Activated CD4-positive, alpha-beta memory T cell treated with anti-CD3 and anti-CD28 coated beads, Interleukin-2, amount 10 ng/mL, durations not matched to agents 7 days and 5 days (primary cell): ENCODE data around the gene RPL4. TPM values are rescaled to one million over a fixed set of nuclear protein-coding genes. Genes with fewer than 3 reads are reported as not detected.
A peak's percentile ranks its signal among the peaks of the same experiment; 100 is the strongest.

Experiments
- CTCF ChIA-PET: fragments of 350-600 bp; sonication (Branson Sonifier 250); formaldehyde crosslinking; loops from one replicate; lab custom pipeline; 2021; ENCODE audit warnings: antibody characterized with exemption, inconsistent platforms; lab: Charles Lee
- POLR2A ChIA-PET: fragments of 350-600 bp; sonication (Branson Sonifier 250); formaldehyde crosslinking; loops from one replicate; lab custom pipeline; 2021; ENCODE audit warnings: antibody characterized with exemption; lab: Charles Lee
- DNase-seq: peaks from one replicate; pipeline ENCODE4 v3.0.0-alpha.2; 2020
- H3K27ac Mint-ChIP-seq: one replicate; pipeline ENCODE4 v1.8.0; 2021; ENCODE audit warnings: mild to moderate bottlenecking, mixed read lengths
- H3K27me3 Mint-ChIP-seq: one replicate; pipeline ENCODE4 v1.8.0; 2021; ENCODE audit warnings: mixed read lengths
- H3K36me3 Mint-ChIP-seq: one replicate; pipeline ENCODE4 v1.8.0; 2021; ENCODE audit warnings: low read depth, mixed read lengths
- H3K4me1 Mint-ChIP-seq: one replicate; pipeline ENCODE4 v1.8.0; 2021; ENCODE audit warnings: mixed read lengths
- H3K4me3 Mint-ChIP-seq: one replicate; pipeline ENCODE4 v1.8.0; 2021; ENCODE audit warnings: mild to moderate bottlenecking, mixed read lengths
- H3K9me3 Mint-ChIP-seq: one replicate; pipeline ENCODE4 v1.8.0; 2021; ENCODE audit warnings: mixed read lengths
- total RNA-seq, 2 experiments: library from RNA; stranded (reverse); gene quantifications; one replicate each; pipeline ENCODE4 v1.2.3, GENCODE V29; 2021

Gene RPL4
- 1,000 to 10,000 TPM; 2,309 to 2,338 TPM for total RNA-seq

DNA sequence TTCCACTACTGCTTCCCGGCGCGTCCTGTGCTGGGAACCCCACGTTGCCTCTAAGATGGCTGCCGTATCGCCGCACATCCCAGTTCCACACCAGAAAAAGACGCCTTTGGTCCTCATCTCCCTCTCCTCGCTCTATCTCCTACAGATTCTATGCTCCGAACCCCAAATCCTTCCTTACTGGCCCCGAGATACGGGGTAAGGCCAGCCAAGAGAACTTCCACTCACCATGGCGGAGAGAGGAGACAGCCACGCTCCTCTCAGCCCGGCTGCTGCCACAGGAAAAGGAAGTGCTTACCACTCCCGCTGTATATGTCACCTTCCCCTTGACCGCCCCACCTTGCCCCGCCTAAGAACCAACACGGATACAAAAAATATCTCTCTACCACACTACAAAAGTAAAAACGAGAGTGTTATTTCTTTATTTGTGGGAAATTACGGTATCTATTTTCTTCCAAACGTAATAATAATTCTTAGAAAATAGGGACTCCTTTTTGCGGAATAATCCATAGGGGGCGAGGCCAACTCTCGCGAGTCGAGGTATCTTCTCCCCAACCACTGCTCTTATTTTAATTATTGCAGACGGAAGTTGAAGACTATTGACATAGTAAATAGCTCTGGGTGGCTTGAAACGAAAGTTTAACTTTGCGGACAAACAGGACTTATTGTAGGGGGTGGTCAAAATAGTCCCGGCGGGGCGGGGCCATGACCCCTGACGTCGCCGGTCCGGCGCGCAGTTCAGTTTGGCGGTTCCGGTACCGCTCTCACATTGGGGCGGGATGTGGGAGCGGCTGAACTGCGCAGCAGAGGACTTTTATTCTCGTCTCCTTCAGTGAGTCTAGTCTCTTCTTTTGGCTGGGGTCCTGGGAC lies at the start of gene RPL4, which contains the start of gene ZWILCH:
RPL4 (minus strand) TSS at position 293 of the 867 bp plus-strand sequence; CDS start at position 228, 65 bp downstream.
ZWILCH (plus strand) TSS at position 764 of the 867 bp plus-strand sequence; CDS start at position 777, 13 bp downstream.
- Mint-ChIP-seq H3K36me3 (peaks cover 53% of the 10 kb centered on the region), H3K4me3 (peak within 1 kb of the TSS; percentile 92), H3K27me3 (no peaks in the 10 kb centered on the region), H3K9me3 (no peaks in the 10 kb centered on the region), H3K27ac (peak within 1 kb of the TSS; percentile 96), H3K4me1 (peaks cover 66% of the 10 kb centered on the region)
- ChIA-PET POLR2A (interaction anchor here (0.5 to 3.9 kb wide), 35 partner anchors 8 to 1611 kb away, joined by 3 to 64 read pairs (median 4); partner anchors contain the start of genes DIS3L, MAP2K1, RNU5B-1 and SNAPC5), CTCF (interaction anchor here (1.1 to 2.9 kb wide), 5 partner anchors 6 to 210 kb away, joined by 3 to 12 read pairs (median 4); partner anchors contain the start of genes MAP2K1 and SNAPC5)
- peak; percentile 84 for DNase-seq

GRCh38 chr15:66545255-66545654 lies 40.6 kb upstream of the RPL4 start:
- Mint-ChIP-seq H3K36me3 (peaks cover 28% of the 10 kb centered on the region), H3K9me3 (no peaks in the 10 kb centered on the region), H3K27ac (no peak overlapping the region), H3K4me1 (no peaks in the 10 kb centered on the region), H3K4me3 (no peak overlapping the region), H3K27me3 (no peaks in the 10 kb centered on the region)
- ChIA-PET POLR2A (no interaction called here), CTCF (no interaction called here)
- no peak for DNase-seq

- ChIA-PET POLR2A (interaction anchor here (0.7 kb wide), 1 partner anchor 18 kb away, joined by 3 read pairs; no protein-coding TSS in a partner anchor), CTCF (interaction anchor here (1.2 kb wide), 1 partner anchor 19 kb away, joined by 3 read pairs; no protein-coding TSS in a partner anchor)
- H3K27ac Mint-ChIP-seq, result no peak overlapping the region
- peaks cover 38% of the 10 kb centered on the region for H3K36me3 Mint-ChIP-seq
- no peak for DNase-seq
- no peaks in the 10 kb centered on the region for H3K27me3 Mint-ChIP-seq
- H3K4me1 Mint-ChIP-seq, result no peaks in the 10 kb centered on the region
- no peaks in the 10 kb centered on the region for H3K9me3 Mint-ChIP-seq
- H3K4me3 Mint-ChIP-seq, result no peak overlapping the region
Observed at GRCh38 chr15:66542896-66543295, 38.2 kb upstream of the RPL4 start.

DNA sequence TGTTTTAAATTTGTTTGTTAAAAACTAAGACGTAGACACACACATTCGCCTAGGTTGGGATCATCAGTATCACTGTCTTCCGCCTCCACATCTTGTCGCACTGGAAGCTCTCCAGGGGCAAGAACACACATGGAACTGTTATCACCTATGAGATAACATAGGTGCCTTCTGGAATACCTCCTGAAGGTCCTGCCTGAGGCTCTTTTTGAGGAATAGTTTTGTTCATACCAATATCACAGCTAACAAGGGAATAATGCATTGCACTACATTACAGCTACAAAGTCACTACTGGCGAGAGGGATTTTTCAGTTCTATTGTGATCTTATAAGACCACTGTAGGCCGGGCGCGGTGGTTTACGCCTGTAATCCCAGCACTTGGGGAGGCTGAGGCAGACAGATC lies 30.4 kb upstream of the RPL4 start:
- H3K36me3 Mint-ChIP-seq, result peaks cover 41% of the 10 kb centered on the region
- POLR2A ChIA-PET, result no interaction called here

DNA sequence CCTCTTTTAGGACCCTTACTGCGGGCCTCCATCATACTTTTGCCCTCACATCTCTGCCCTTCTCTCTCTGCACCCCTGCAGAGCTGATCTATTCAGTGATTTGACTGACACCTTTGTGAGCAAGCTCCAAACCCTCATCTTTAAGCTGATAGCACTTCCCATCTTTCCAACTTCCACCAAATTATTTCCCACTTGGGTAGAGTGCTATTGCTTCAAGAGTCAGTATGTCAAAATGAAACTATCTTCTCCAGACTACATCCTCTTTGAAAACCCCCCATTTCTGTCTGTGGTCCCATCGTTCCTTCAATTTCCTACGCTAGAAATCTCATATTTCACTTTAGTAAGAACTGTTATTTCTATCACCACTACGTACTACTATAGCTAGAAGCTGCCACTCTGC lies 20.2 kb upstream of the RPL4 start:
- POLR2A ChIA-PET, result no interaction called here
- no peak overlapping the region for H3K27ac Mint-ChIP-seq
- H3K36me3 Mint-ChIP-seq, result peaks cover 46% of the 10 kb centered on the region
- peaks cover 9% of the 10 kb centered on the region for H3K4me1 Mint-ChIP-seq
- no peaks in the 10 kb centered on the region for H3K27me3 Mint-ChIP-seq
- H3K9me3 Mint-ChIP-seq, result no peaks in the 10 kb centered on the region
- CTCF ChIA-PET, result interaction anchor here (1.0 kb wide), 1 partner anchor 18 kb away, joined by 3 read pairs; no protein-coding TSS in a partner anchor
- no peak for DNase-seq
- H3K4me3 Mint-ChIP-seq, result no peak overlapping the region

More for the DNA sequence above, 30.4 kb upstream of the RPL4 start:
- no peaks in the 10 kb centered on the region for H3K9me3 Mint-ChIP-seq
- H3K4me3 Mint-ChIP-seq, result no peak overlapping the region
- CTCF ChIA-PET, result interaction anchor here (1.0 kb wide), 1 partner anchor 22 kb away, joined by 3 read pairs; no protein-coding TSS in a partner anchor
- no peak overlapping the region for H3K27ac Mint-ChIP-seq
- no peak for DNase-seq
- no peaks in the 10 kb centered on the region for H3K27me3 Mint-ChIP-seq
- no peaks in the 10 kb centered on the region for H3K4me1 Mint-ChIP-seq

DNA sequence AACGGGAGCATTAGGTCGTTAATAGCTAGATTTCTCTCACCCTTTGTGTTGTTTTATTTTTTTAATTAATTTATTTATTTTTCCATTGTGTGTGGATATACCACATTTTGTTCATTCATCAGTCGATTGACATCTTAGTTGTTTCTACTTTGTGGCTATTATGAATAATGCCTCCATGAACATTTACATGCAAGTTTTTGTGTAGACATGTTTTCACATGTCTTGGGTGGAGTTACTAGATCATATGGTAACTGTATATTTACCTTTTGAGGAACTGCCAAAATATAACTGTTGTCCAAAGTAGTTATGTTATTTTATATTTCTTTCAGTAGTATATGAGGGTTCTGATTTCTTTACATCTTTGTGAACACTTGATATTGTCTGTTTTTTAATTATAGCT lies 19.3 kb upstream of the RPL4 start:
- Mint-ChIP-seq H3K4me1 (peaks cover 9% of the 10 kb centered on the region), H3K27me3 (no peaks in the 10 kb centered on the region), H3K27ac (no peak overlapping the region), H3K36me3 (peaks cover 41% of the 10 kb centered on the region), H3K9me3 (no peaks in the 10 kb centered on the region), H3K4me3 (no peak overlapping the region)
- no peak for DNase-seq
- ChIA-PET POLR2A (interaction anchor here (0.6 kb wide), 1 partner anchor 1011 kb away, joined by 3 read pairs; no protein-coding TSS in a partner anchor), CTCF (interaction anchor here (1.0 kb wide), 1 partner anchor 19 kb away, joined by 3 read pairs; no protein-coding TSS in a partner anchor)

DNA sequence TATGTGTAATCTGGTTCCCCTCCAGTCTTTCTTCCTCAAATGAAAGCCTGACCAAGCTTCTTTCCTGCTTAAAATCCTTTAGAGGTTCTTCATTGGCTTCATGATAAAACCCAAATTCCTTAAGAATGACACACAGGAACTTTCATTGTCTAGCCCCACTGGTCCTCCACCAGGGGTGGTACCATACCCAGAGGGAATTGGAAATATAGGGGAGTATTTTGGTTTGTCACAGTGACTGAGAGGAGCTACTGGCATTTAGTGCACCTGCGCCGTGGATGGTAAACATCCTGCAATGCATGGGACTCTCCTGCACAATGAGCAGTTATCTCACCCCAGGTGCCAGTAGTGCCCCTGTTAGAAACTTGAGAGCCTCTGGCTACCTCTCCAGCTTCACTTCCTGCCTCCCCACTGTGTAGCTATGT lies 11.3 kb upstream of the RPL4 start:
- peaks cover 32% of the 10 kb centered on the region for H3K36me3 Mint-ChIP-seq
- no peak overlapping the region for H3K27ac Mint-ChIP-seq
- DNase-seq, result no peak
- POLR2A ChIA-PET, result no interaction called here
- no peaks in the 10 kb centered on the region for H3K9me3 Mint-ChIP-seq
- no peaks in the 10 kb centered on the region for H3K27me3 Mint-ChIP-seq
- no peaks in the 10 kb centered on the region for H3K4me1 Mint-ChIP-seq
- no peak overlapping the region for H3K4me3 Mint-ChIP-seq
- CTCF ChIA-PET, result no interaction called here

DNA sequence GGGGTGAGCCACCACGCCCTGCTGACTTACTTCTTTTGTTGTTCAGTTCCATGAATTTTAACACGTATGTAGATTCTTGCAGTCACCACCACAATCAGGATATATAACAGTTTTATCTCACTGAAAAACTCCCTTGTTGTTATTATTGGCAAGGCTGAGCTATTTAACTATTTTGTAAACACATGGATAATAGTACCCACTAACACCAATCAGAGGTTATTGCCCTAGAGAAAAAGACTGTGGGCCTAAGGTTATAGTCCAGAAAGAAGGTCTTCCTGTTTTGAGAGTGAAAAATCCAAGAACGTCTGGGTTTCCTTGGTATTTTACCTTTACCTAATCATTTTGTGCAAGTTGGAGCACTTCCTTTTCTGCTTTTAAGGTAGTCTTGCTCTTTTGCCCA lies 9.9 kb upstream of the RPL4 start:
- H3K36me3 Mint-ChIP-seq, result peaks cover 36% of the 10 kb centered on the region
- no peaks in the 10 kb centered on the region for H3K4me1 Mint-ChIP-seq
- ChIA-PET CTCF (no interaction called here), POLR2A (no interaction called here)
- H3K27ac Mint-ChIP-seq, result no peak overlapping the region
- H3K9me3 Mint-ChIP-seq, result no peaks in the 10 kb centered on the region
- H3K4me3 Mint-ChIP-seq, result no peak overlapping the region
- H3K27me3 Mint-ChIP-seq, result no peaks in the 10 kb centered on the region
- no peak for DNase-seq

GRCh38 chr15:66508293-66508883 lies 3.7 kb upstream of the RPL4 start:
- Mint-ChIP-seq H3K4me3 (no peak overlapping the region), H3K27me3 (no peaks in the 10 kb centered on the region), H3K27ac (peak overlapping the region; percentile 36), H3K9me3 (no peaks in the 10 kb centered on the region), H3K4me1 (peaks cover 33% of the 10 kb centered on the region), H3K36me3 (peaks cover 21% of the 10 kb centered on the region)
- POLR2A ChIA-PET, result interaction anchor here (1.2 to 1.3 kb wide), 2 partner anchors 120 to 217 kb away, joined by 3 read pairs; no protein-coding TSS in a partner anchor
- CTCF ChIA-PET, result interaction anchor here (0.7 to 1.8 kb wide), 2 partner anchors 9 to 722 kb away, joined by 3 to 5 read pairs; no protein-coding TSS in a partner anchor
- DNase-seq, result no peak

GRCh38 chr15:66505818-66506217 lies 1.2 kb upstream of the RPL4 start:
- CTCF ChIA-PET, result interaction anchor here (1.2 to 2.9 kb wide), 3 partner anchors 8 to 211 kb away, joined by 3 to 12 read pairs (median 4); partner anchors contain the start of genes MAP2K1 and SNAPC5
- Mint-ChIP-seq H3K36me3 (peaks cover 46% of the 10 kb centered on the region), H3K4me1 (peaks cover 56% of the 10 kb centered on the region)

GRCh38 chr15:66505430-66505811 lies 766 bp upstream of the RPL4 start:
- DNase-seq, result no peak
- Mint-ChIP-seq H3K4me1 (peaks cover 60% of the 10 kb centered on the region), H3K9me3 (no peaks in the 10 kb centered on the region)

More at GRCh38 chr15:66505818-66506217, 1.2 kb upstream of the RPL4 start:
- DNase-seq, result no peak
- H3K27ac Mint-ChIP-seq, result peak overlapping the region; percentile 96
- no peaks in the 10 kb centered on the region for H3K9me3 Mint-ChIP-seq
- POLR2A ChIA-PET, result interaction anchor here (0.9 to 3.9 kb wide), 23 partner anchors 7 to 1200 kb away, joined by 3 to 64 read pairs (median 4); partner anchors contain the start of genes DIS3L, INTS14, MAP2K1 and RNU5B-1
- H3K27me3 Mint-ChIP-seq, result no peaks in the 10 kb centered on the region
- H3K4me3 Mint-ChIP-seq, result peak overlapping the region; percentile 92

More at GRCh38 chr15:66505430-66505811, 766 bp upstream of the RPL4 start:
- ChIA-PET POLR2A (interaction anchor here (0.6 to 3.9 kb wide), 33 partner anchors 8 to 1612 kb away, joined by 3 to 64 read pairs (median 4); partner anchors contain the start of genes DIS3L, INTS14, MAP2K1 and RNU5B-1), CTCF (interaction anchor here (1.2 to 2.9 kb wide), 3 partner anchors 7 to 211 kb away, joined by 3 to 12 read pairs (median 4); partner anchors contain the start of genes MAP2K1 and SNAPC5)
- Mint-ChIP-seq H3K27me3 (no peaks in the 10 kb centered on the region), H3K36me3 (peaks cover 46% of the 10 kb centered on the region), H3K4me3 (peak overlapping the region; percentile 92), H3K27ac (peak overlapping the region; percentile 96)
